Measurements from ENCODE around the gene CLIC1.

CLIC1 gene

GRCh38 chr6:31700740-31701401, 35.5 kb downstream of the CLIC1 start:
- no peak for DNase-seq

- DNase-seq, result no peak
These were observed 38.8 kb downstream of the CLIC1 start for GRCh38 chr6:31697555-31697954.

DNA sequence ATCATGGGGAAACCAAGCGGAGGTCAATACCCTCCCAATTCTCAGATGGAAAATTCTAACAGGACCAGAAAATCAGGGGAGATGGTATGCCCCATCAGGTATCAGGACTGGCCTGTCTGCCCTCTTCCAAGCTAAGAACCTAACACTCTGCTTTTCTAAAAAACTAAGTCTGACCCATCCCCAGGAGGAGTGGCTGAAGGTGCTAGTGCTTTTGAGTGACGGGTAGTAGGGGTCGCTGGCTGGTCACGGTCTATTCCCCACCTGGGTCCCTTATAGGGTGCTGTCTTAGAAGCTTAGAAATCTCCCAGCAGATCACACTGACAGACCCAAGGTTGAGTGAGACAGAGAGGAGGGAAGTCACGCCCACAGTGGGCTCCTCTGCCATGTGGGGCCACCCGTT, 42.8 kb downstream of the CLIC1 start:
- DNase-seq, result no peak

- DNase-seq, result no peak
These were observed 43.4 kb downstream of the CLIC1 start for GRCh38 chr6:31692886-31693285.

GRCh38 chr6:31692353-31692752, 44.0 kb downstream of the CLIC1 start:
- no peak for DNase-seq

- DNase-seq, result no peak
These were observed 44.7 kb downstream of the CLIC1 start for GRCh38 chr6:31691564-31692108.

DNA sequence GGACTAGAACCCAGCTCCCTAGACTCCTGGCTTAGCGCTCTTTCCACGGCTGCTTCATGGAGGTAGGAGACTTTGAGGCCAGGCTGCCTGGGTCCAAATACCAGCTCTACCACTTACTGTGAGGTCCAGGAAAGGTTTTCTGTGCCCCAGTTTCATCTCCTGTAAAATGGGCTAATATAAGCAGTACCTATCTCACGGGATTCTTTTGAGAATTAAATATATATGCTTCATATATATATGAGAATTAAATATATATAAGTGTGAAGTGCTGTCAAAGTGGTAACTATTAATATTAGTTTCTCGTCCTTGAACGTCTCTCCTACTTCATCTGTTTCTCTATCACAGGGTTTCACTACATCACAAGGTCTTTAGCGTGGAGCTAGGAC, 45.3 kb downstream of the CLIC1 start:
- DNase-seq, result no peak

GRCh38 chr6:31690231-31691077, 45.9 kb downstream of the CLIC1 start:
- DNase-seq, result no peak

- no peak for DNase-seq
These were observed 46.9 kb downstream of the CLIC1 start for GRCh38 chr6:31689249-31690110.

DNA sequence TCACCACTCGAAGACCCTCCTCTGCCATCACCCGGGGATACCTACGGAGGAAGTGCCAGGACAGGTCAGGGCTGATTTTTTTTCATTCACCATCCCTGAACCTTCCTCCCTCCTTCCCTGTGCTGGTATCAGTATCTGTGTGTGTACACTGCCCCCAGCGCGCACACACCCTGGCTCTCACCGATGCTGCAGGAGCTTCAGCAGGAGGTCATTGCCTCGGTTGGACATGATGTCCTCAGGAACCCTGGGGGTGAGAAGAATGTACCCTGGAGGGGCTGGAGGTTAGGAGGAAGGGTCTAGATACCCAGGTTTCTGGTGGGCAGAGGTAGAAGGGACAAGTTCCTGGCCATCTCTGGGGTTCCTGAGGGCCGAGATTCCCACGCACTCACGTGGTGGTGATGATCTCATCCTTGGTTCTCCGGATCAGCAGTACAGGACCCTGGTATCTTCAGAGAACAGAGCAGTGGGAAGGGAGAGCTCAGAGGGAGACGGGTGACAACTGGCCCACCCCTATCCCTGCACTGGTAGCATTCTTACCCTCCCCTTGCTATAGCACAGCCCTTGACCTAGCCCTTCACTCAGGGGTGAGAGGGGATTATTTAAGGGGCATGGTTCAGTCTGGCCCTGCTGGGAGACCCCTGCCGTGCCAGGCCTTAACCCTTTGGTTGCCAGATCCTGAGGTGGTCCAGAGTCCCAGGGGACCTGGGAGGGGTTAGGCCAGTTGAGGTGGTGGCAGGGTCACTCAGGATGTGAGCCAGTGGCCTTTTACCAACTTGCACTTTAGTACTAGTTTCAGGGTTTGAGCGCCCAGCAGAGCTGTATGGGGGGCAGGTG, 48.3 kb downstream of the CLIC1 start:
- no peak for DNase-seq

GRCh38 chr6:31687321-31687720, 49.0 kb downstream of the CLIC1 start:
- DNase-seq, result no peak

DNA sequence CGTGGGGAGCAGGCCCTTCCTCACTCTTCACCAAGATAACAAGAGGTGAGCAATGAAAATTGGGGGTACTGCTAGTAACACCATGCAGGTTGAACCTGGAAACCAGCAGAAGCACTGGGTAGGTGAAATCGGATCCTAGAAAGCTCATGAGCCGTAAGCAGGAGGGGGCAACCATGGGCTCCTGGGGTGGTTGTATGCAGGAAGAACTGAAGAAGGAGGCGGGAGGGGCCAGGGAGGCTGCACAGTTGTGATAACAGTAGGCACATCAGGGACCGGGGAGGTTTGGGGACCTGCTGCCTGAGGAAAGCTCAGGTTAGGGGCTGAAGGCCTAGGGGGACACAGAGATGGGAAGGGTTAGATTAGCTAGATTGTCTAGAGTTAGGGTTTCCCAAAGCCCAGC, 49.8 kb downstream of the CLIC1 start:
- DNase-seq, result no peak

DNA sequence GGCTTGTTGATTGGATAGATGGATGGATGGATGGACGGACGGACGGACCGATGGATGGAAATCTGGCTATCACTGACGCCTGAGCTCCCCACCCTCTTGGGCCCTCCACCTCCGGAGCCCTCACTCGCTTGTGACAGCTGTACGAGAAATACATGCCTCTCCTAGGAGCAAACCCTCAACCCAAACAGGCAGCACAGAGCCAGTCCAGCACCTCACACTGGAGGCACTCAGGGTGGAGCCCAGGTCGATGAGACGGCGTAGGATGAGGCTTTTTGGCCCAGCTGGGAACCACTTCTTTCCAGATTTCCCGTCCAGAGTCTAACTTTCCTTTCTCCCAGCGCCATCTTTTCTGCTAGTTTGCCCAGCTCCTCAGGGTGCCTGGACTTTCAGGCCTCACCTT, 52.7 kb downstream of the CLIC1 start:
- DNase-seq, result no peak

DNA sequence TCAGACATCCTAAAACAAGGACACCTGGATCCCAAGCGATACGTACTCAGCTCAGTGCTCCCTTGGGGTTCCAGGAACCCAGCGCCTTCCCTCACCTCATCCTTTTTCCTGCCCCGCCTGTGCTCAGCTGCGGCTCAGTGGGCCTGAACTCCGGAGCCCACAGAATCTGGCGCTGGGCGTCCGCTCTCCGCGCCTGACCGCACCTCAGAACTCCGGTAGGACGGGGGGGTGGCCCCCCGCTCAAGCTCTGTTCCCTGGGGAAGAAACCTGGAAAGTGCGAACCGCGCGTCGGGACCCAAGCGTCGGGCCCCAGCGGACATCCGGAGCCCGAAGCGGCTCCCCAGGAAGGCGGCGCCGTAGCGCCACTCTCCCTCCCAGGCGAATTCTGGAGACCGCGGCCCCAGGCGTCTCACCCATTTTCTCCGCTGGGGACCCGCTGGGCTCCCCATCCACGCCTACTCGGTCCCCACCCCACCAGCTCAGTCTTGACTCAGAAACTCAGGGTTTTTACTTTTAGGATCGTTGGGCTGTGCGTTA, 55.1 kb downstream of the CLIC1 start:
- no peak for DNase-seq

Data from eye (tissue), 1 donor.